WTC11 (cell line): Measurements from ENCODE around the gene EVC. TPM values are rescaled to one million over a fixed set of nuclear protein-coding genes. Genes with fewer than 3 reads are reported as not detected.
A peak's percentile ranks its signal among the peaks of the same experiment; 100 is the strongest.

Experiments used
- ATAC-seq: fragments of 200-7000 bp; cut with Tn5 transposase; 2 replicates; pipeline ENCODE4 v1.10.0; 2021; ENCODE audit warnings: mild to moderate bottlenecking, moderate library complexity
- CTCF ChIA-PET: fragments of 300-600 bp; sonication (Branson Sonifier 250); formaldehyde crosslinking; loops from one replicate; lab custom pipeline; 2021; ENCODE audit warnings: antibody characterized with exemption; lab: Charles Lee
- POLR2A ChIA-PET: fragments of 350-600 bp; sonication (Branson Sonifier 250); formaldehyde crosslinking; loops from one replicate; lab custom pipeline; 2021; ENCODE audit warnings: antibody characterized with exemption; lab: Charles Lee
- DNase-seq: peaks from one replicate; pipeline ENCODE4 v3.0.0; 2021; ENCODE audit warnings: low spot score
- H3K27ac Mint-ChIP-seq: 2 replicates; pipeline ENCODE4 v1.8.0; 2021; ENCODE audit warnings: mixed read lengths
- H3K27me3 Mint-ChIP-seq: 2 replicates; pipeline ENCODE4 v1.8.0; 2021; ENCODE audit warnings: low read depth, mild to moderate bottlenecking, moderate library complexity, mixed read lengths
- H3K36me3 Mint-ChIP-seq: 2 replicates; pipeline ENCODE4 v1.8.0; 2021; ENCODE audit warnings: mixed read lengths
- H3K4me1 Mint-ChIP-seq: 2 replicates; pipeline ENCODE4 v1.8.0; 2022; ENCODE audit warnings: mixed read lengths
- H3K4me3 Mint-ChIP-seq: 2 replicates; pipeline ENCODE4 v1.8.0; 2021; ENCODE audit warnings: mild to moderate bottlenecking, moderate library complexity, mixed read lengths
- H3K9me3 Mint-ChIP-seq: 2 replicates; pipeline ENCODE4 v1.8.0; 2021; ENCODE audit warnings: mixed read lengths
- CTCF ChIP-seq: fragments of 200-600 bp; IDR thresholded peaks from 2 replicates; pipeline ENCODE4 v1.8.0; 2022; ENCODE audit warnings: antibody characterized with exemption
- FOXJ3 ChIP-seq: sonication (generic); formaldehyde crosslinking; IDR thresholded peaks from 2 replicates; pipeline ENCODE4 v1.9.0; 2021; ENCODE audit warnings: missing genetic modification reagents, mild to moderate bottlenecking, borderline replicate concordance
- FOXP1 ChIP-seq: sonication (generic); formaldehyde crosslinking; IDR thresholded peaks from 2 replicates; pipeline ENCODE4 v1.8.0; 2022; ENCODE audit warnings: missing genetic modification reagents, mild to moderate bottlenecking, moderate library complexity, borderline replicate concordance
- GRHL2 ChIP-seq: fragments of 250-450 bp; sonication (Bioruptor Pico); IDR thresholded peaks from 2 replicates; pipeline ENCODE4 v1.8.0; 2022; ENCODE audit warnings: mild to moderate bottlenecking, moderate library complexity; ENCODE audit not compliant: insufficient replicate concordance, severe bottlenecking
- JAZF1 ChIP-seq: fragments of 250-450 bp; sonication (Bioruptor Pico); IDR thresholded peaks from 2 replicates; pipeline ENCODE4 v1.9.0; 2021; ENCODE audit warnings: moderate library complexity, mild to moderate bottlenecking, inconsistent platforms
- KAT7 ChIP-seq: sonication (generic); formaldehyde crosslinking; IDR thresholded peaks from 2 replicates; pipeline ENCODE4 v1.8.1; 2023; ENCODE audit warnings: missing genetic modification reagents, mild to moderate bottlenecking, borderline replicate concordance
- MXD4 ChIP-seq: fragments of 250-450 bp; sonication (Bioruptor Pico); IDR thresholded peaks from 2 replicates; pipeline ENCODE4 v1.8.0; 2021; ENCODE audit warnings: mild to moderate bottlenecking, moderate library complexity, borderline replicate concordance
- NR2C2 ChIP-seq: sonication (generic); formaldehyde crosslinking; IDR thresholded peaks from 2 replicates; pipeline ENCODE4 v1.8.0; 2022; ENCODE audit warnings: mild to moderate bottlenecking, missing genetic modification reagents
- SOX15 ChIP-seq: fragments of 250-450 bp; sonication (Bioruptor Pico); IDR thresholded peaks from 2 replicates; pipeline ENCODE4 v1.9.0; 2021; ENCODE audit warnings: mild to moderate bottlenecking
- TP53 ChIP-seq: sonication (generic); formaldehyde crosslinking; IDR thresholded peaks from 2 replicates; pipeline ENCODE4 v1.8.1; 2023; ENCODE audit warnings: mild to moderate bottlenecking, missing genetic modification reagents
- ZBTB21 ChIP-seq: sonication (generic); formaldehyde crosslinking; IDR thresholded peaks from 2 replicates; pipeline ENCODE4 v1.8.1; 2023; ENCODE audit warnings: mild to moderate bottlenecking, missing genetic modification reagents, borderline replicate concordance
- ZNF121 ChIP-seq: sonication (generic); formaldehyde crosslinking; IDR thresholded peaks from 2 replicates; pipeline ENCODE4 v1.8.0; 2023; ENCODE audit warnings: missing genetic modification reagents
- ZNF416 ChIP-seq: fragments of 250-450 bp; sonication (Bioruptor Pico); IDR thresholded peaks from 2 replicates; pipeline ENCODE4 v1.9.0; 2021; ENCODE audit warnings: mild to moderate bottlenecking, inconsistent platforms
- ZNF512 ChIP-seq: sonication (generic); formaldehyde crosslinking; IDR thresholded peaks from 2 replicates; pipeline ENCODE4 v1.8.1; 2022; ENCODE audit warnings: missing genetic modification reagents, borderline replicate concordance
- ZNF671 ChIP-seq: fragments of 250-450 bp; sonication (Bioruptor Pico); IDR thresholded peaks from 2 replicates; pipeline ENCODE4 v1.8.0; 2021; ENCODE audit warnings: mild to moderate bottlenecking
- ZSCAN18 ChIP-seq: fragments of 250-450 bp; sonication (Bioruptor Pico); IDR thresholded peaks from 2 replicates; pipeline ENCODE4 v2.1.2; 2022; ENCODE audit warnings: mild to moderate bottlenecking, moderate library complexity
- total RNA-seq: library from RNA; stranded (reverse); gene quantifications from 3 replicates; pipeline ENCODE4 v1.2.3, GENCODE V29; 2021
- TF ChIP-seq, protein P1 (sequence below): sonication (generic); formaldehyde crosslinking; conservative IDR thresholded peaks from 2 replicates; pipeline ENCODE4 v1.8.1; 2023; ENCODE audit warnings: mild to moderate bottlenecking, low read depth, missing genetic modification reagents, moderate library complexity

The EVC gene
- total RNA-seq, 1 experiment from 2014 or later, result 12.5 TPM

DNA sequence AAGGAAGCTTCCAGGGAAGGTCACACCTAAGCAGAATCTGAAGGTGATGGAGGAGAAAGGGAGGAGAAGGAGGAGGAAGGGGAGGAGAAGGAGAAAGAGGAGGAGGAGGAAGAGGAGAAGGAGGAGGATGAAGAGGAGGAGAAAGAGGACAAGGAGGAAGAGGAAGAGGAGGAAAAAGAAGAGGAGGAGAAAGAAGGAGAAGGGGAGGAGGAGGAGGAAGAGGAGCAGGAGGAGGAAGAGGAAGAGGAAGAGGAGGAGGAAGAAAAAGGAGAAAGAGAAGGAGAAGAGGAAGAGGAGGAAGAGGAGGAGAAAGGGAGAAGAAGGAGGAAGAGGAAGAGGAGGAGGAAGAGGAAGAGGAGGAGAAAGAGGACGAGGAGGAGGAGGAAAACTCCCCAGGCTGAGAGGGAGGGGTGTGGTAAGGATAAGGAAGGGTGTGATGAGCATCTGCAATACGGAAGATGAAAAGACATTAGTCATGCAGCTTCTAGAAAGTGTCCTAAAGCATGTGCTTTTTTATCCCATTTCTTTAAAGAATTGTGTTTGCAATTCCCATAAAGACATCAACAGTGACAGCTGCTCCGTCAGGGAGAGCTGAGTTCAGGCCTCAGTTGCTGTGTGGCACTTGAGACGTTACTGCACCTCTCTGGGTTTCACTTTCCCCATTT, 140.8 kb downstream of the EVC start:
- no peaks in the 10 kb centered on the region for H3K27me3 Mint-ChIP-seq
- H3K4me1 Mint-ChIP-seq, result no peaks in the 10 kb centered on the region
- TF ChIP-seq ZNF121 (CRISPR knock-in tag) (no peak), ZNF512 (CRISPR knock-in tag) (0 out of 2 replicates have a peak, but pooled peaks have one; percentile 51)
- TF ChIP-seq, all 79 proteins: peak for 1
- ChIA-PET CTCF (no interaction called here), POLR2A (no interaction called here)
- DNase-seq, result no peak
- no peak for ATAC-seq
- peaks cover 59% of the 10 kb centered on the region for H3K36me3 Mint-ChIP-seq
- no peak overlapping the region for H3K27ac Mint-ChIP-seq
- H3K4me3 Mint-ChIP-seq, result no peak overlapping the region
- H3K9me3 Mint-ChIP-seq, result no peaks in the 10 kb centered on the region

GRCh38 chr4:5852523-5853202, 141.7 kb downstream of the EVC start:
- Mint-ChIP-seq H3K4me1 (no peaks in the 10 kb centered on the region), H3K4me3 (no peak overlapping the region), H3K27ac (no peak overlapping the region), H3K27me3 (no peaks in the 10 kb centered on the region), H3K9me3 (no peaks in the 10 kb centered on the region), H3K36me3 (peaks cover 50% of the 10 kb centered on the region)
- POLR2A ChIA-PET, result no interaction called here
- ATAC-seq (no peak), DNase-seq (no peak)
- TF ChIP-seq FOXJ3 (CRISPR knock-in tag) (no peak), ZNF671 (CRISPR knock-in tag) (no peak), GRHL2 (CRISPR knock-in tag) (no peak), MXD4 (CRISPR knock-in tag) (no peak), TP53 (CRISPR knock-in tag) (no peak), CTCF (no peak), SOX15 (CRISPR knock-in tag) (no peak), JAZF1 (CRISPR knock-in tag) (no peak), NR2C2 (CRISPR knock-in tag) (no peak), ZBTB21 (no peak), FOXP1 (CRISPR knock-in tag) (no peak), ZSCAN18 (CRISPR knock-in tag) (no peak), ZNF416 (CRISPR knock-in tag) (no peak), KAT7 (no peak)
- TF ChIP-seq, protein P1, sequence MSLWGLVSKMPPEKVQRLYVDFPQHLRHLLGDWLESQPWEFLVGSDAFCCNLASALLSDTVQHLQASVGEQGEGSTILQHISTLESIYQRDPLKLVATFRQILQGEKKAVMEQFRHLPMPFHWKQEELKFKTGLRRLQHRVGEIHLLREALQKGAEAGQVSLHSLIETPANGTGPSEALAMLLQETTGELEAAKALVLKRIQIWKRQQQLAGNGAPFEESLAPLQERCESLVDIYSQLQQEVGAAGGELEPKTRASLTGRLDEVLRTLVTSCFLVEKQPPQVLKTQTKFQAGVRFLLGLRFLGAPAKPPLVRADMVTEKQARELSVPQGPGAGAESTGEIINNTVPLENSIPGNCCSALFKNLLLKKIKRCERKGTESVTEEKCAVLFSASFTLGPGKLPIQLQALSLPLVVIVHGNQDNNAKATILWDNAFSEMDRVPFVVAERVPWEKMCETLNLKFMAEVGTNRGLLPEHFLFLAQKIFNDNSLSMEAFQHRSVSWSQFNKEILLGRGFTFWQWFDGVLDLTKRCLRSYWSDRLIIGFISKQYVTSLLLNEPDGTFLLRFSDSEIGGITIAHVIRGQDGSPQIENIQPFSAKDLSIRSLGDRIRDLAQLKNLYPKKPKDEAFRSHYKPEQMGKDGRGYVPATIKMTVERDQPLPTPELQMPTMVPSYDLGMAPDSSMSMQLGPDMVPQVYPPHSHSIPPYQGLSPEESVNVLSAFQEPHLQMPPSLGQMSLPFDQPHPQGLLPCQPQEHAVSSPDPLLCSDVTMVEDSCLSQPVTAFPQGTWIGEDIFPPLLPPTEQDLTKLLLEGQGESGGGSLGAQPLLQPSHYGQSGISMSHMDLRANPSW (CRISPR knock-in tag), result no peak
- CTCF ChIA-PET, result interaction anchor here (1.5 kb wide), 1 partner anchor 127 kb away, joined by 4 read pairs; no protein-coding TSS in a partner anchor
